ENCODE measurements around the gene PARD3.

DNA sequence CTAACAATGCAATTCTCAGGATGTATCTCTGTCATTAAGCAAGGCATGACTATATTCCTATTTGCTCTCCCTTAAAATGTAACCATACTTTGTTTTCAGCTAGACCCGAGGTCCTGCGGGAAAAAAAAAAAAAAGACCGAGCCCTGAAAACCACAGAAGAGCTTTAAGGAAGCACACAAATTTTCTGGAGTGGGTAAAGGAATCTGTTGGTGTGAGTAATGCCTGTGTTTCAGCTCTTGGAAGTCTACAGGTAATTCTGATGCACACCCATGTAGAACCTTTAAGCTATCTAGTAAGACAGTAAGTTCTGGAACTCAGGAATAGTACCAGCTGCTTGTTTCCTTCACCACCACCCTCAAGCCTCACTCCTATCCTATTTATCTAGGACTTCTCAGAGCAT lies 351.1 kb downstream of the PARD3 start:
- no peak for TF ChIP-seq POLR2A (IDR thresholded peaks at IDR 0.05; ENCODE audit: low read depth, low read length)
- TF ChIP-seq, protein P1, sequence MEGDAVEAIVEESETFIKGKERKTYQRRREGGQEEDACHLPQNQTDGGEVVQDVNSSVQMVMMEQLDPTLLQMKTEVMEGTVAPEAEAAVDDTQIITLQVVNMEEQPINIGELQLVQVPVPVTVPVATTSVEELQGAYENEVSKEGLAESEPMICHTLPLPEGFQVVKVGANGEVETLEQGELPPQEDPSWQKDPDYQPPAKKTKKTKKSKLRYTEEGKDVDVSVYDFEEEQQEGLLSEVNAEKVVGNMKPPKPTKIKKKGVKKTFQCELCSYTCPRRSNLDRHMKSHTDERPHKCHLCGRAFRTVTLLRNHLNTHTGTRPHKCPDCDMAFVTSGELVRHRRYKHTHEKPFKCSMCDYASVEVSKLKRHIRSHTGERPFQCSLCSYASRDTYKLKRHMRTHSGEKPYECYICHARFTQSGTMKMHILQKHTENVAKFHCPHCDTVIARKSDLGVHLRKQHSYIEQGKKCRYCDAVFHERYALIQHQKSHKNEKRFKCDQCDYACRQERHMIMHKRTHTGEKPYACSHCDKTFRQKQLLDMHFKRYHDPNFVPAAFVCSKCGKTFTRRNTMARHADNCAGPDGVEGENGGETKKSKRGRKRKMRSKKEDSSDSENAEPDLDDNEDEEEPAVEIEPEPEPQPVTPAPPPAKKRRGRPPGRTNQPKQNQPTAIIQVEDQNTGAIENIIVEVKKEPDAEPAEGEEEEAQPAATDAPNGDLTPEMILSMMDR (IDR thresholded peaks at IDR 0.05; ENCODE audit: extremely low read depth in 1 of 2, insufficient read depth in 1 of 2, low read depth in 1 of 2, low read length in 2 of 2): no peak
